Skeletal muscle satellite cell (primary cell): Measurements from ENCODE around the gene ANKMY1.
"Not testable (repeated sequence)": the region's sequence is repeated elsewhere in the genome, so short reads cannot be mapped to it uniquely, and the experiment has no call there.

Experiments used
- H3K27me3 ChIP-seq: 2 replicates; pipeline ENCODE4 v1.7.0; 2013; ENCODE audit warnings: low read length; ENCODE audit not compliant: control insufficient read depth, insufficient read depth
- H3K36me3 ChIP-seq: 2 replicates; pipeline ENCODE4 v1.7.0; 2013; ENCODE audit warnings: mild to moderate bottlenecking, control low read depth, low read length; ENCODE audit not compliant: insufficient read depth
- H3K4me1 ChIP-seq: 2 replicates; pipeline ENCODE4 v1.7.0; 2013; ENCODE audit warnings: low read length; ENCODE audit not compliant: control insufficient read depth, insufficient read depth
- H3K4me2 ChIP-seq: 2 replicates; pipeline ENCODE4 v1.7.0; 2013; ENCODE audit warnings: mild to moderate bottlenecking, low read length
- H3K4me3 ChIP-seq: 2 replicates; pipeline ENCODE4 v1.7.0; 2013; ENCODE audit warnings: low read length
- H3K9ac ChIP-seq: 2 replicates; pipeline ENCODE4 v1.7.0; 2013; ENCODE audit warnings: mild to moderate bottlenecking, low read depth, low read length, moderate library complexity
- H3K9me3 ChIP-seq: replicated peaks from 2 replicates; pipeline ENCODE4 v1.7.0; 2013; ENCODE audit warnings: mild to moderate bottlenecking, control low read depth, low read length

ANKMY1 gene

GRCh38 chr2:240499309-240500301 lies 58.2 kb downstream of the ANKMY1 start:
- no peaks in the 10 kb centered on the region for H3K27me3 ChIP-seq
- H3K9ac ChIP-seq = no peak overlapping the region
- H3K4me3 ChIP-seq = no peak overlapping the region
- no peaks in the 10 kb centered on the region for H3K36me3 ChIP-seq
- no peaks in the 10 kb centered on the region for H3K4me1 ChIP-seq
- H3K4me2 ChIP-seq = no peak overlapping the region
- no peaks in the 10 kb centered on the region for H3K9me3 ChIP-seq

- Histone ChIP-seq H3K9me3 (no peaks in the 10 kb centered on the region), H3K4me3 (no peak overlapping the region), H3K9ac (no peak overlapping the region)
Measured at GRCh38 chr2:240498958-240499260, 58.9 kb downstream of the ANKMY1 start.

GRCh38 chr2:240498171-240498957 lies 59.4 kb downstream of the ANKMY1 start:
- Histone ChIP-seq H3K36me3 (no peaks in the 10 kb centered on the region), H3K9ac (no peak overlapping the region), H3K9me3 (no peaks in the 10 kb centered on the region), H3K4me2 (no peak overlapping the region), H3K4me3 (no peak overlapping the region), H3K27me3 (no peaks in the 10 kb centered on the region), H3K4me1 (no peaks in the 10 kb centered on the region)

More at GRCh38 chr2:240498958-240499260, 58.9 kb downstream of the ANKMY1 start:
- Histone ChIP-seq H3K4me1 (no peaks in the 10 kb centered on the region), H3K27me3 (no peaks in the 10 kb centered on the region), H3K4me2 (no peak overlapping the region), H3K36me3 (no peaks in the 10 kb centered on the region)

- not testable (repeated sequence) for H3K4me2 ChIP-seq, H3K36me3 ChIP-seq, H3K9me3 ChIP-seq, H3K9ac ChIP-seq, H3K27me3 ChIP-seq, H3K4me1 ChIP-seq, H3K4me3 ChIP-seq
Measured at GRCh38 chr2:240497082-240497481, 60.7 kb downstream of the ANKMY1 start.

- H3K9ac ChIP-seq, H3K4me3 ChIP-seq, H3K9me3 ChIP-seq, H3K36me3 ChIP-seq, H3K4me1 ChIP-seq, H3K27me3 ChIP-seq, H3K4me2 ChIP-seq: not testable (repeated sequence)
Measured at GRCh38 chr2:240494942-240495341, 62.8 kb downstream of the ANKMY1 start.

GRCh38 chr2:240494194-240494793 lies 63.5 kb downstream of the ANKMY1 start:
- H3K9me3 ChIP-seq = no peaks in the 10 kb centered on the region
- H3K4me3 ChIP-seq = no peak overlapping the region
- H3K36me3 ChIP-seq = no peaks in the 10 kb centered on the region
- H3K9ac ChIP-seq = no peak overlapping the region
- no peak overlapping the region for H3K4me2 ChIP-seq
- no peaks in the 10 kb centered on the region for H3K27me3 ChIP-seq
- no peaks in the 10 kb centered on the region for H3K4me1 ChIP-seq

GRCh38 chr2:240491483-240491882 lies 66.3 kb downstream of the ANKMY1 start:
- H3K9ac ChIP-seq = no peak overlapping the region
- H3K4me1 ChIP-seq = no peaks in the 10 kb centered on the region
- no peaks in the 10 kb centered on the region for H3K36me3 ChIP-seq
- H3K9me3 ChIP-seq = no peaks in the 10 kb centered on the region
- H3K27me3 ChIP-seq = no peaks in the 10 kb centered on the region
- no peak overlapping the region for H3K4me2 ChIP-seq
- no peak overlapping the region for H3K4me3 ChIP-seq

GRCh38 chr2:240482141-240482540 lies 75.6 kb downstream of the ANKMY1 start:
- no peak overlapping the region for H3K4me2 ChIP-seq
- no peaks in the 10 kb centered on the region for H3K9me3 ChIP-seq
- no peaks in the 10 kb centered on the region for H3K36me3 ChIP-seq

GRCh38 chr2:240481720-240482119 lies 76.1 kb downstream of the ANKMY1 start:
- no peak overlapping the region for H3K4me2 ChIP-seq
- H3K4me1 ChIP-seq = no peaks in the 10 kb centered on the region
- H3K9ac ChIP-seq = no peak overlapping the region
- no peaks in the 10 kb centered on the region for H3K36me3 ChIP-seq
- H3K4me3 ChIP-seq = no peak overlapping the region
- H3K9me3 ChIP-seq = no peaks in the 10 kb centered on the region
- no peaks in the 10 kb centered on the region for H3K27me3 ChIP-seq

More at GRCh38 chr2:240482141-240482540, 75.6 kb downstream of the ANKMY1 start:
- Histone ChIP-seq H3K4me3 (no peak overlapping the region), H3K4me1 (no peaks in the 10 kb centered on the region), H3K27me3 (no peaks in the 10 kb centered on the region), H3K9ac (no peak overlapping the region)

GRCh38 chr2:240480834-240481623 lies 76.8 kb downstream of the ANKMY1 start:
- H3K9ac ChIP-seq = no peak overlapping the region
- no peaks in the 10 kb centered on the region for H3K27me3 ChIP-seq
- peaks cover 2% of the 10 kb centered on the region for H3K9me3 ChIP-seq
- no peaks in the 10 kb centered on the region for H3K4me1 ChIP-seq
- H3K36me3 ChIP-seq = no peaks in the 10 kb centered on the region
- no peak overlapping the region for H3K4me3 ChIP-seq
- H3K4me2 ChIP-seq = no peak overlapping the region

- Histone ChIP-seq H3K9ac (no peak overlapping the region), H3K4me2 (no peak overlapping the region)
Measured at GRCh38 chr2:240479111-240479501, 78.7 kb downstream of the ANKMY1 start.

More at GRCh38 chr2:240479111-240479501, 78.7 kb downstream of the ANKMY1 start:
- Histone ChIP-seq H3K9me3 (peaks cover 6% of the 10 kb centered on the region), H3K36me3 (no peaks in the 10 kb centered on the region), H3K27me3 (no peaks in the 10 kb centered on the region), H3K4me3 (no peak overlapping the region), H3K4me1 (no peaks in the 10 kb centered on the region)
